Liver (tissue), 9 donors: ENCODE data around the gene FN3K. TPM values are rescaled to one million over a fixed set of nuclear protein-coding genes. Genes with fewer than 3 reads are reported as not detected.

Experiments used
- DNase-seq: peaks from one replicate; pipeline ENCODE4 v3.0.0-alpha.2; 2017; ENCODE audit warnings: low spot score
- H3K27ac ChIP-seq, 2 donors: one replicate each; pipeline ENCODE4 v1.7.0; 2013; ENCODE audit warnings: inconsistent platforms in 2 of 2, low read length in 2 of 2, control low read depth in 1 of 2, low read depth in 1 of 2, mild to moderate bottlenecking in 1 of 2
- H3K27me3 ChIP-seq, 4 donors: one replicate each; pipeline versions ENCODE4 v1.6.1 to v1.7.0; 2013; ENCODE audit warnings: low read length in 3 of 4, inconsistent platforms in 1 of 4, mild to moderate bottlenecking in 1 of 4, moderate library complexity in 1 of 4; ENCODE audit not compliant: control insufficient read depth in 4 of 4, insufficient read depth in 4 of 4
- H3K36me3 ChIP-seq, 4 donors: one replicate each; pipeline versions ENCODE4 v1.6.1 to v1.7.0; 2013; ENCODE audit warnings: low read length in 3 of 4, mild to moderate bottlenecking in 3 of 4, low read depth in 1 of 4, moderate library complexity in 1 of 4; ENCODE audit not compliant: control insufficient read depth in 4 of 4, insufficient read depth in 3 of 4
- H3K4me1 ChIP-seq, 4 donors: one replicate each; pipeline versions ENCODE4 v1.6.1 to v1.7.0; 2013; ENCODE audit warnings: low read length in 3 of 4, mild to moderate bottlenecking in 3 of 4, moderate library complexity in 1 of 4; ENCODE audit not compliant: control insufficient read depth in 4 of 4, insufficient read depth in 4 of 4
- H3K4me3 ChIP-seq, 3 donors: one replicate each; pipeline versions ENCODE4 v1.6.1 to v1.7.0; 2013; ENCODE audit warnings: low read length in 3 of 3, control low read depth in 1 of 3, low read depth in 1 of 3, mild to moderate bottlenecking in 1 of 3
- H3K9ac ChIP-seq, 2 donors: one replicate each; pipeline ENCODE4 v1.7.0; 2013; ENCODE audit warnings: low read length in 2 of 2, mild to moderate bottlenecking in 2 of 2, moderate library complexity in 2 of 2, control low read depth in 1 of 2, low read depth in 1 of 2
- H3K9me3 ChIP-seq, 4 donors: one replicate each; pipeline versions ENCODE4 v1.6.1 to v1.7.0; 2013; ENCODE audit warnings: low read length in 3 of 4; ENCODE audit not compliant: control insufficient read depth in 4 of 4
- EGR1 ChIP-seq, 2 donors: IDR thresholded peaks; 2 replicates each; pipeline ENCODE4 v1.6.1; 2016 to 2018; ENCODE audit warnings: antibody characterized with exemption in 2 of 2, low read depth in 2 of 2
- FOXA1 ChIP-seq: IDR thresholded peaks from 2 replicates; pipeline ENCODE4 v1.6.1; 2016; ENCODE audit warnings: antibody characterized with exemption
- FOXA2 ChIP-seq: IDR thresholded peaks from 2 replicates; pipeline ENCODE4 v1.6.1; 2016; ENCODE audit warnings: antibody characterized with exemption
- GABPA ChIP-seq, 2 donors: IDR thresholded peaks in 1 of 2; conservative IDR thresholded peaks in 1 of 2; 2 replicates each; pipeline ENCODE4 v1.6.1; 2016; ENCODE audit warnings: antibody characterized with exemption in 2 of 2, mild to moderate bottlenecking in 1 of 2, moderate library complexity in 1 of 2
- HNF4A ChIP-seq, 2 donors: conservative IDR thresholded peaks; 2 replicates each; pipeline ENCODE4 v1.6.1; 2016; ENCODE audit warnings: antibody characterized with exemption in 2 of 2, mild to moderate bottlenecking in 2 of 2
- HNF4G ChIP-seq: IDR thresholded peaks from 2 replicates; pipeline ENCODE4 v1.6.1; 2016; ENCODE audit warnings: antibody characterized with exemption
- JUND ChIP-seq, 2 donors: IDR thresholded peaks; 2 replicates each; pipeline ENCODE4 v1.6.1; 2016; ENCODE audit warnings: antibody characterized with exemption in 2 of 2
- NR2F2 ChIP-seq: IDR thresholded peaks from 2 replicates; pipeline ENCODE4 v1.6.1; 2016; ENCODE audit warnings: antibody characterized with exemption
- RAD21 ChIP-seq, 2 donors: IDR thresholded peaks; 2 replicates each; pipeline ENCODE4 v1.6.1; 2016; ENCODE audit warnings: antibody characterized with exemption in 2 of 2, mild to moderate bottlenecking in 2 of 2
- RXRA ChIP-seq, 2 donors: IDR thresholded peaks; 2 replicates each; pipeline ENCODE4 v1.6.1; 2017 to 2018; ENCODE audit warnings: antibody characterized with exemption in 2 of 2, mild to moderate bottlenecking in 1 of 2
- SP1 ChIP-seq: IDR thresholded peaks from 2 replicates; pipeline ENCODE4 v1.6.1; 2018; ENCODE audit warnings: antibody characterized with exemption, mild to moderate bottlenecking
- TAF1 ChIP-seq: conservative IDR thresholded peaks from 2 replicates; pipeline ENCODE4 v1.6.1; 2016; ENCODE audit warnings: antibody characterized with exemption, mild to moderate bottlenecking
- YY1 ChIP-seq: IDR thresholded peaks from 2 replicates; pipeline ENCODE4 v1.6.1; 2016; ENCODE audit warnings: antibody characterized with exemption, mild to moderate bottlenecking
- WGBS: extraction: QIAGEN DNeasy Blood & Tissue Kit; methylation state at CpG from one replicate; pipeline ENCODE4 v1.1.7; 2013; 5-methylcytosine and 5-hydroxymethylcytosine counted together
- polyA plus RNA-seq, 2 donors: library from polyadenylated mRNA; stranded (reverse) in 1 of 2; unstranded in 1 of 2; fragments of 200-250 nt in 1 of 2; fragments of >200 nt in 1 of 2; fragmentation: Nextera tagmentation in 1 of 2; extraction: Ambion mirVana in 1 of 2; gene quantifications; one replicate each; pipeline versions ENCODE4 v1.2.1 to v1.2.3, GENCODE V29; 2013 to 2015
- total RNA-seq, 2 donors: library from RNA; depleted of rRNA; stranded (reverse); fragments of >200 nt; gene quantifications; one replicate each; pipeline ENCODE4 v1.2.3, GENCODE V29; 2014
- TF ChIP-seq, protein P1 (sequence below): IDR thresholded peaks from 2 replicates; pipeline ENCODE4 v1.6.1; 2016; ENCODE audit warnings: antibody characterized with exemption
- TF ChIP-seq, protein P2 (sequence below): IDR thresholded peaks from 2 replicates; pipeline ENCODE4 v1.6.1; 2016; ENCODE audit warnings: antibody characterized with exemption, mild to moderate bottlenecking
- TF ChIP-seq, protein P3 (sequence below): fragments of 150-350 bp; IDR thresholded peaks from 2 replicates; pipeline ENCODE4 v1.5.1; 2017; ENCODE audit warnings: improper control_type of control experiment, low read depth, low read length; ENCODE audit not compliant: missing input control
- TF ChIP-seq, protein P4 (sequence below): IDR thresholded peaks from 2 replicates; pipeline ENCODE4 v1.6.1; 2016; ENCODE audit warnings: antibody characterized with exemption
- TF ChIP-seq, protein P5 (sequence below): IDR thresholded peaks from 2 replicates; pipeline ENCODE4 v1.6.1; 2016; ENCODE audit warnings: antibody characterized with exemption
- donor health status: healthy.
- donor health status: healthy.
- donor health status: healthy.
- donor health status: healthy.
- donor health status: healthy.

Gene FN3K
- total and polyA plus RNA-seq, 4 donors = 18.4 to 28.7 (median 22.9) TPM

DNA sequence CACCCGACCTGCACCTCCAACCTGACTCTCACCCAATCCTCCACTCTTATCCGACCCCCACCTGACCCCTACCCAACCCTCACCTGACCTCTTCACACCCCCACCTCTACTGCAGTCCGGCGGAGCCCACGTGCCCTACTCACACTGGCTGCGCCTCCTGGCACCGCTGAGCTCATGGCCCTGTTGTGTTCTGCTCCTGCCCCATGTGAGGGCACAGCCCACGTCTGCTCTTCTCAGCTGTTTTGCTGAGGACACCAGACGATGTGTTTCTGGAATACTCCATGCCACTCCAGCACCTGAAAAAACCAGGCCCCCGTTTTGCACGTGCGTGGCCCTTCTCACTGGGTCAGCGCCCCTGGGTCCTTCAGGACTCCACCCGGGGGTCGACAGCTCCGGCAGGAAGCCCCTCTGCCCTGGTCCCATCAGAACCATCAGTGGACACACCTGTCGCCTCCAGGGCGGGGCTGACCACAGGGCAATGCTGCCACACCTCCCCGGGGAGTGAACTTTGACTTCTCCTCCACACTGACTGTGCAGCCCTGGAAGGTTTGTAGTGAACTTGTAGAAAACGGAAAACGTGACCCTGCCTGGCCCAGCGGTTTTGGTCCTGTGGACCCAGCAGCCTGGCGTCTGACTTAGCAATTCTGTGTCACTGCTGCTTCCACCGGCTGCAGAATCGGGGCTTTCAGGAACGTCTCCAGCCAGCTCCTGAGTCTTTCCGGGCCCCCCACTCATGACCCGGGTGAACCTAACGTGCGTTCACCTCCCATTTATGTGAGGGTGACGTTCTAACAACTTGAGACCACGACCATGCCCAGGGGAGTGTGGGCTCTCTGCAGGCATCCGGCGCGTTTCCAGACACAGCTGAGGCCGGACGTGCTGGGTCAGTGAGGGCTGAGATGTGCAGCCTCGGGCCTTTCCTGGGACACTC is 31.2 kb upstream of the FN3K start:
- Histone ChIP-seq H3K9ac (no peak overlapping the region), H3K27ac (no peak overlapping the region), H3K27me3 (no peaks in the 10 kb centered on the region), H3K4me3 (no peak overlapping the region), H3K9me3 (no peaks in the 10 kb centered on the region), H3K36me3 (no peaks in the 10 kb centered on the region), H3K4me1 (peaks cover 3 to 21% (median 13%) of the 10 kb centered on the region in 4 donors)
- no peak for DNase-seq
- 49% methylated on average over 38 of the region's 38 CpGs for WGBS
- TF ChIP-seq, protein P1, sequence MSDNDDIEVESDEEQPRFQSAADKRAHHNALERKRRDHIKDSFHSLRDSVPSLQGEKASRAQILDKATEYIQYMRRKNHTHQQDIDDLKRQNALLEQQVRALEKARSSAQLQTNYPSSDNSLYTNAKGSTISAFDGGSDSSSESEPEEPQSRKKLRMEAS = no peak
- TF ChIP-seq, protein P2, sequence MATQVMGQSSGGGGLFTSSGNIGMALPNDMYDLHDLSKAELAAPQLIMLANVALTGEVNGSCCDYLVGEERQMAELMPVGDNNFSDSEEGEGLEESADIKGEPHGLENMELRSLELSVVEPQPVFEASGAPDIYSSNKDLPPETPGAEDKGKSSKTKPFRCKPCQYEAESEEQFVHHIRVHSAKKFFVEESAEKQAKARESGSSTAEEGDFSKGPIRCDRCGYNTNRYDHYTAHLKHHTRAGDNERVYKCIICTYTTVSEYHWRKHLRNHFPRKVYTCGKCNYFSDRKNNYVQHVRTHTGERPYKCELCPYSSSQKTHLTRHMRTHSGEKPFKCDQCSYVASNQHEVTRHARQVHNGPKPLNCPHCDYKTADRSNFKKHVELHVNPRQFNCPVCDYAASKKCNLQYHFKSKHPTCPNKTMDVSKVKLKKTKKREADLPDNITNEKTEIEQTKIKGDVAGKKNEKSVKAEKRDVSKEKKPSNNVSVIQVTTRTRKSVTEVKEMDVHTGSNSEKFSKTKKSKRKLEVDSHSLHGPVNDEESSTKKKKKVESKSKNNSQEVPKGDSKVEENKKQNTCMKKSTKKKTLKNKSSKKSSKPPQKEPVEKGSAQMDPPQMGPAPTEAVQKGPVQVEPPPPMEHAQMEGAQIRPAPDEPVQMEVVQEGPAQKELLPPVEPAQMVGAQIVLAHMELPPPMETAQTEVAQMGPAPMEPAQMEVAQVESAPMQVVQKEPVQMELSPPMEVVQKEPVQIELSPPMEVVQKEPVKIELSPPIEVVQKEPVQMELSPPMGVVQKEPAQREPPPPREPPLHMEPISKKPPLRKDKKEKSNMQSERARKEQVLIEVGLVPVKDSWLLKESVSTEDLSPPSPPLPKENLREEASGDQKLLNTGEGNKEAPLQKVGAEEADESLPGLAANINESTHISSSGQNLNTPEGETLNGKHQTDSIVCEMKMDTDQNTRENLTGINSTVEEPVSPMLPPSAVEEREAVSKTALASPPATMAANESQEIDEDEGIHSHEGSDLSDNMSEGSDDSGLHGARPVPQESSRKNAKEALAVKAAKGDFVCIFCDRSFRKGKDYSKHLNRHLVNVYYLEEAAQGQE = no peak
- TF ChIP-seq TAF1 = no peak
- TF ChIP-seq NR2F2 = no peak
- no peak for TF ChIP-seq HNF4G
- peak; percentile 81 for TF ChIP-seq SP1
- TF ChIP-seq RXRA (IDR thresholded peaks at IDR 0.05) = peak; percentile 79 to 81
- TF ChIP-seq, protein P3, sequence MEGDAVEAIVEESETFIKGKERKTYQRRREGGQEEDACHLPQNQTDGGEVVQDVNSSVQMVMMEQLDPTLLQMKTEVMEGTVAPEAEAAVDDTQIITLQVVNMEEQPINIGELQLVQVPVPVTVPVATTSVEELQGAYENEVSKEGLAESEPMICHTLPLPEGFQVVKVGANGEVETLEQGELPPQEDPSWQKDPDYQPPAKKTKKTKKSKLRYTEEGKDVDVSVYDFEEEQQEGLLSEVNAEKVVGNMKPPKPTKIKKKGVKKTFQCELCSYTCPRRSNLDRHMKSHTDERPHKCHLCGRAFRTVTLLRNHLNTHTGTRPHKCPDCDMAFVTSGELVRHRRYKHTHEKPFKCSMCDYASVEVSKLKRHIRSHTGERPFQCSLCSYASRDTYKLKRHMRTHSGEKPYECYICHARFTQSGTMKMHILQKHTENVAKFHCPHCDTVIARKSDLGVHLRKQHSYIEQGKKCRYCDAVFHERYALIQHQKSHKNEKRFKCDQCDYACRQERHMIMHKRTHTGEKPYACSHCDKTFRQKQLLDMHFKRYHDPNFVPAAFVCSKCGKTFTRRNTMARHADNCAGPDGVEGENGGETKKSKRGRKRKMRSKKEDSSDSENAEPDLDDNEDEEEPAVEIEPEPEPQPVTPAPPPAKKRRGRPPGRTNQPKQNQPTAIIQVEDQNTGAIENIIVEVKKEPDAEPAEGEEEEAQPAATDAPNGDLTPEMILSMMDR = no peak
- no peak for TF ChIP-seq GABPA (IDR thresholded peaks at IDR 0.05 in 1 of 2, conservative IDR thresholded peaks at IDR 0.05 in 1 of 2)
- peak in 1 of 2 donors; percentile 54 for TF ChIP-seq RAD21 (IDR thresholded peaks at IDR 0.05)
- peak; percentile 78 to 84 for TF ChIP-seq HNF4A (conservative IDR thresholded peaks at IDR 0.05)
- TF ChIP-seq FOXA2 = no peak
- peak; percentile 32 for TF ChIP-seq YY1
- TF ChIP-seq JUND (IDR thresholded peaks at IDR 0.05) = no peak
- TF ChIP-seq EGR1 (IDR thresholded peaks at IDR 0.05; ENCODE audit: low read depth in 2 of 2) = no peak
- no peak for TF ChIP-seq FOXA1
- TF ChIP-seq, protein P4, sequence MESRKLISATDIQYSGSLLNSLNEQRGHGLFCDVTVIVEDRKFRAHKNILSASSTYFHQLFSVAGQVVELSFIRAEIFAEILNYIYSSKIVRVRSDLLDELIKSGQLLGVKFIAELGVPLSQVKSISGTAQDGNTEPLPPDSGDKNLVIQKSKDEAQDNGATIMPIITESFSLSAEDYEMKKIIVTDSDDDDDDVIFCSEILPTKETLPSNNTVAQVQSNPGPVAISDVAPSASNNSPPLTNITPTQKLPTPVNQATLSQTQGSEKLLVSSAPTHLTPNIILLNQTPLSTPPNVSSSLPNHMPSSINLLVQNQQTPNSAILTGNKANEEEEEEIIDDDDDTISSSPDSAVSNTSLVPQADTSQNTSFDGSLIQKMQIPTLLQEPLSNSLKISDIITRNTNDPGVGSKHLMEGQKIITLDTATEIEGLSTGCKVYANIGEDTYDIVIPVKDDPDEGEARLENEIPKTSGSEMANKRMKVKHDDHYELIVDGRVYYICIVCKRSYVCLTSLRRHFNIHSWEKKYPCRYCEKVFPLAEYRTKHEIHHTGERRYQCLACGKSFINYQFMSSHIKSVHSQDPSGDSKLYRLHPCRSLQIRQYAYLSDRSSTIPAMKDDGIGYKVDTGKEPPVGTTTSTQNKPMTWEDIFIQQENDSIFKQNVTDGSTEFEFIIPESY = no peak
- TF ChIP-seq, protein P5, sequence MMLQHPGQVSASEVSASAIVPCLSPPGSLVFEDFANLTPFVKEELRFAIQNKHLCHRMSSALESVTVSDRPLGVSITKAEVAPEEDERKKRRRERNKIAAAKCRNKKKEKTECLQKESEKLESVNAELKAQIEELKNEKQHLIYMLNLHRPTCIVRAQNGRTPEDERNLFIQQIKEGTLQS = no peak
